ENCODE measurements around the gene CASKIN1.

GRCh38 chr16:2206420-2206779 is 10.0 kb upstream of the CASKIN1 start:
- TF ChIP-seq SP1 (IDR thresholded peaks at IDR 0.05; ENCODE audit: low read depth, low read length) (no peak), CBX8 (IDR thresholded peaks at IDR 0.05; ENCODE audit: borderline replicate concordance, low read depth, low read length) (no peak), EP300 (IDR thresholded peaks at IDR 0.05; ENCODE audit: borderline replicate concordance in 1 of 2, low read depth in 2 of 2, low read length in 2 of 2) (no peak), SIX5 (IDR thresholded peaks at IDR 0.05; ENCODE audit: low read depth, low read length) (no peak), JUND (IDR thresholded peaks at IDR 0.05; ENCODE audit: low read length) (no peak), YY1 (IDR thresholded peaks at IDR 0.05; ENCODE audit: low read depth, low read length) (no peak), POLR2A (IDR thresholded peaks at IDR 0.05; ENCODE audit: control extremely low read depth in 1 of 2, low read depth in 2 of 2, low read length in 2 of 2) (no peak), CTCF (IDR thresholded peaks at IDR 0.05; ENCODE audit: control extremely low read depth in 1 of 3, insufficient read depth in 1 of 3, low read depth in 1 of 3, low read length in 3 of 3) (no peak)

Data from H1 (cell line).